ENCODE data around the gene CRAMP1.

DNA sequence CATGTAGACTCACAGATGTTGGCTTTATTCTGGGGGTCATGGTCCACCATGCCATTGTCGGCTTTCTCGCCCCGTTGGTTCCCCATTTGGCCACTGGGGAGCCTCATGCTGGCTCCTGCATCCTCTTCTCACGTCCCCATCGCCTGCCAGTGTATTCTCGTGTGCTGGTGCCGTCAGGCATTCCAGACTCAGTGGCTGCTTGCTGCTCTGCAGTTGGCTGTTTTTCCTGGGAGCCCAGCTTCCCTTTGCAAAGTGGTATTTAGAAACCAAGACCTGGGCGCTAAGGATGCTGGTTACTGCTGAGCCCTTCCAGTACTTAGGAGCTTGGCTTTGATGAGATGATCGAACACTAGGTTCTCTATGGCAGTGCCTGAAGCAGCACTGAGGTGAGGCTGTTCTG lies 19.1 kb downstream of the CRAMP1 start:
- TF ChIP-seq, protein P1, sequence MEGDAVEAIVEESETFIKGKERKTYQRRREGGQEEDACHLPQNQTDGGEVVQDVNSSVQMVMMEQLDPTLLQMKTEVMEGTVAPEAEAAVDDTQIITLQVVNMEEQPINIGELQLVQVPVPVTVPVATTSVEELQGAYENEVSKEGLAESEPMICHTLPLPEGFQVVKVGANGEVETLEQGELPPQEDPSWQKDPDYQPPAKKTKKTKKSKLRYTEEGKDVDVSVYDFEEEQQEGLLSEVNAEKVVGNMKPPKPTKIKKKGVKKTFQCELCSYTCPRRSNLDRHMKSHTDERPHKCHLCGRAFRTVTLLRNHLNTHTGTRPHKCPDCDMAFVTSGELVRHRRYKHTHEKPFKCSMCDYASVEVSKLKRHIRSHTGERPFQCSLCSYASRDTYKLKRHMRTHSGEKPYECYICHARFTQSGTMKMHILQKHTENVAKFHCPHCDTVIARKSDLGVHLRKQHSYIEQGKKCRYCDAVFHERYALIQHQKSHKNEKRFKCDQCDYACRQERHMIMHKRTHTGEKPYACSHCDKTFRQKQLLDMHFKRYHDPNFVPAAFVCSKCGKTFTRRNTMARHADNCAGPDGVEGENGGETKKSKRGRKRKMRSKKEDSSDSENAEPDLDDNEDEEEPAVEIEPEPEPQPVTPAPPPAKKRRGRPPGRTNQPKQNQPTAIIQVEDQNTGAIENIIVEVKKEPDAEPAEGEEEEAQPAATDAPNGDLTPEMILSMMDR (conservative IDR thresholded peaks at IDR 0.05; ENCODE audit: low read depth, low read length): no peak
- no peak for TF ChIP-seq EZH2 (IDR thresholded peaks at IDR 0.05; ENCODE audit: borderline replicate concordance, low read depth, low read length, poor library complexity, severe bottlenecking)

All from A673 (cell line).